K562 (cell line): ENCODE measurements around the gene AGRP. TPM values are rescaled to one million over a fixed set of nuclear protein-coding genes. Genes with fewer than 3 reads are reported as not detected.

ENCODE experiments used
- CCNT2 ChIP-seq: IDR thresholded peaks from 2 replicates; pipeline ENCODE4 v1.6.1; 2011; ENCODE audit warnings: borderline replicate concordance, low read depth, mild to moderate bottlenecking, moderate library complexity, mixed read lengths, low read length; ENCODE audit not compliant: insufficient read length; ENCODE audit errors: extremely low read depth
- CTCF ChIP-seq, 3 experiments: IDR thresholded peaks in 2 of 3; conservative IDR thresholded peaks in 1 of 3; 2 replicates each; pipeline ENCODE4 v1.5.1; 2011 to 2012; ENCODE audit warnings: low read length in 3 of 3, mild to moderate bottlenecking in 3 of 3, control low read depth in 2 of 3, improper control_type of control experiment in 1 of 3, inconsistent platforms in 1 of 3, low read depth in 1 of 3, mixed read lengths in 1 of 3, moderate library complexity in 1 of 3; ENCODE audit not compliant: insufficient read depth in 2 of 3
- E2F4 ChIP-seq: sonication (generic); formaldehyde crosslinking; IDR thresholded peaks from 2 replicates; pipeline ENCODE4 v1.8.0; 2022; ENCODE audit warnings: mild to moderate bottlenecking, low read depth, missing genetic modification reagents
- EGR1 ChIP-seq: fragments of 450-650 bp; conservative IDR thresholded peaks from 2 replicates; pipeline ENCODE4 v1.6.1; 2017; ENCODE audit warnings: mild to moderate bottlenecking
- FOSL1 ChIP-seq: fragments of 200-800 bp; sonication (Bioruptor generic); conservative IDR thresholded peaks from 2 replicates; pipeline ENCODE4 v1.6.1; 2016; ENCODE audit warnings: missing genetic modification characterization, missing compliant biosample characterization
- HLTF ChIP-seq: fragments of 450-650 bp; IDR thresholded peaks from 2 replicates; pipeline ENCODE4 v1.6.1; 2016
- MAFK ChIP-seq: IDR thresholded peaks from 2 replicates; pipeline ENCODE4 v1.6.1; 2011; ENCODE audit warnings: low read length, improper control_type of control experiment
- MEF2D ChIP-seq: conservative IDR thresholded peaks from 2 replicates; pipeline ENCODE4 v1.6.1; 2016; ENCODE audit warnings: low read depth, missing genetic modification characterization, missing compliant biosample characterization
- MXD1 ChIP-seq: fragments of 250-450 bp; sonication (Bioruptor Pico); IDR thresholded peaks from 2 replicates; pipeline ENCODE4 v1.8.0; 2021; ENCODE audit warnings: borderline replicate concordance, mild to moderate bottlenecking, moderate library complexity; ENCODE audit not compliant: poor library complexity, severe bottlenecking
- NFYB ChIP-seq: IDR thresholded peaks from 2 replicates; pipeline ENCODE4 v1.6.1; 2011; ENCODE audit warnings: mild to moderate bottlenecking, moderate library complexity; ENCODE audit not compliant: insufficient read length; ENCODE audit errors: extremely low read depth
- RBM25 ChIP-seq: fragments of 200-400 bp; formaldehyde crosslinking; IDR thresholded peaks from 2 replicates; pipeline ENCODE4 v1.6.1; 2018; ENCODE audit warnings: low read length, low read depth, moderate library complexity; ENCODE audit not compliant: severe bottlenecking
- SRF ChIP-seq, 2 experiments: fragments of 250-450, 450-650 bp in 1 of 2; sonication (Bioruptor Pico) in 1 of 2; sonication (generic) in 1 of 2; formaldehyde crosslinking; IDR thresholded peaks; 2 replicates each; pipeline versions ENCODE4 v1.5.0 to v1.5.1; 2020 to 2022; ENCODE audit warnings: mild to moderate bottlenecking in 1 of 2, missing genetic modification reagents in 1 of 2
- ZEB2 ChIP-seq: fragments of 450-650 bp; IDR thresholded peaks from 2 replicates; pipeline ENCODE4 v1.6.1; 2016
- ZNF165 ChIP-seq: fragments of 250-450 bp; sonication (Bioruptor Pico); IDR thresholded peaks from 2 replicates; pipeline ENCODE4 v1.4.0; 2020; ENCODE audit warnings: borderline replicate concordance
- ZNF586 ChIP-seq: fragments of 450-650 bp; formaldehyde crosslinking; conservative IDR thresholded peaks from 2 replicates; pipeline ENCODE4 v1.4.0; 2020; ENCODE audit warnings: mild to moderate bottlenecking, moderate library complexity
- ZNF668 ChIP-seq: fragments of 250-450 bp; sonication (Bioruptor Pico); IDR thresholded peaks from 2 replicates; pipeline ENCODE4 v1.8.0; 2022; ENCODE audit warnings: mild to moderate bottlenecking, inconsistent platforms
- ZZZ3 ChIP-seq: fragments of 450-650 bp; IDR thresholded peaks from 2 replicates; pipeline ENCODE4 v1.6.1; 2016; ENCODE audit warnings: antibody characterized with exemption, mild to moderate bottlenecking, moderate library complexity
- polyA plus RNA-seq, 8 experiments: library from polyadenylated mRNA; depleted of rRNA in 4 of 8; stranded (reverse) in 5 of 8; unstranded in 3 of 8; fragments of >200 nt; fragmentation: Nextera tagmentation in 2 of 8; fragmentation: Illumina TruSeq in 1 of 8; extraction: Ambion mirVana in 2 of 8; extraction: Trizol in 1 of 8; gene quantifications; 2 replicates each; pipeline versions ENCODE4 v1.2.1 to v1.2.3, GENCODE V29; 2011 to 2014; ENCODE audit warnings: inconsistent platforms in 1 of 8, missing spikeins in 1 of 8
- total RNA-seq, 7 experiments: library from RNA; depleted of rRNA in 6 of 7; stranded (reverse); fragments of >200 nt in 6 of 7; fragmentation: Illumina TruSeq in 2 of 7; extraction: Trizol in 2 of 7; gene quantifications; 2 replicates each; pipeline versions ENCODE4 v1.2.1 to v1.2.3, GENCODE V29; 2011 to 2021; ENCODE audit warnings: low replicate concordance in 1 of 7
- TF ChIP-seq, protein P1 (sequence below): sonication (generic); formaldehyde crosslinking; IDR thresholded peaks from 2 replicates; pipeline ENCODE4 v1.8.0; 2022; ENCODE audit warnings: mild to moderate bottlenecking, missing genetic modification reagents
- TF ChIP-seq, protein P2 (sequence below), 3 experiments: fragments of 200-800 bp in 1 of 3; sonication (Bioruptor generic) in 1 of 3; sonication (generic) in 1 of 3; formaldehyde crosslinking in 1 of 3; IDR thresholded peaks; 2 replicates each; pipeline versions ENCODE4 v1.6.1 to v1.8.0; 2016 to 2022; ENCODE audit warnings: mild to moderate bottlenecking in 2 of 3, missing compliant biosample characterization in 2 of 3, missing genetic modification characterization in 2 of 3, missing genetic modification reagents in 1 of 3

AGRP gene
- total and polyA plus RNA-seq, 9 of the 15 experiments (the other 6 are each of a cell fraction or from before 2014, with no cell fraction given), result not detected

- no peak for TF ChIP-seq ZNF668 (CRISPR knock-in tag)
- no peak for TF ChIP-seq CCNT2
- TF ChIP-seq, protein P1, sequence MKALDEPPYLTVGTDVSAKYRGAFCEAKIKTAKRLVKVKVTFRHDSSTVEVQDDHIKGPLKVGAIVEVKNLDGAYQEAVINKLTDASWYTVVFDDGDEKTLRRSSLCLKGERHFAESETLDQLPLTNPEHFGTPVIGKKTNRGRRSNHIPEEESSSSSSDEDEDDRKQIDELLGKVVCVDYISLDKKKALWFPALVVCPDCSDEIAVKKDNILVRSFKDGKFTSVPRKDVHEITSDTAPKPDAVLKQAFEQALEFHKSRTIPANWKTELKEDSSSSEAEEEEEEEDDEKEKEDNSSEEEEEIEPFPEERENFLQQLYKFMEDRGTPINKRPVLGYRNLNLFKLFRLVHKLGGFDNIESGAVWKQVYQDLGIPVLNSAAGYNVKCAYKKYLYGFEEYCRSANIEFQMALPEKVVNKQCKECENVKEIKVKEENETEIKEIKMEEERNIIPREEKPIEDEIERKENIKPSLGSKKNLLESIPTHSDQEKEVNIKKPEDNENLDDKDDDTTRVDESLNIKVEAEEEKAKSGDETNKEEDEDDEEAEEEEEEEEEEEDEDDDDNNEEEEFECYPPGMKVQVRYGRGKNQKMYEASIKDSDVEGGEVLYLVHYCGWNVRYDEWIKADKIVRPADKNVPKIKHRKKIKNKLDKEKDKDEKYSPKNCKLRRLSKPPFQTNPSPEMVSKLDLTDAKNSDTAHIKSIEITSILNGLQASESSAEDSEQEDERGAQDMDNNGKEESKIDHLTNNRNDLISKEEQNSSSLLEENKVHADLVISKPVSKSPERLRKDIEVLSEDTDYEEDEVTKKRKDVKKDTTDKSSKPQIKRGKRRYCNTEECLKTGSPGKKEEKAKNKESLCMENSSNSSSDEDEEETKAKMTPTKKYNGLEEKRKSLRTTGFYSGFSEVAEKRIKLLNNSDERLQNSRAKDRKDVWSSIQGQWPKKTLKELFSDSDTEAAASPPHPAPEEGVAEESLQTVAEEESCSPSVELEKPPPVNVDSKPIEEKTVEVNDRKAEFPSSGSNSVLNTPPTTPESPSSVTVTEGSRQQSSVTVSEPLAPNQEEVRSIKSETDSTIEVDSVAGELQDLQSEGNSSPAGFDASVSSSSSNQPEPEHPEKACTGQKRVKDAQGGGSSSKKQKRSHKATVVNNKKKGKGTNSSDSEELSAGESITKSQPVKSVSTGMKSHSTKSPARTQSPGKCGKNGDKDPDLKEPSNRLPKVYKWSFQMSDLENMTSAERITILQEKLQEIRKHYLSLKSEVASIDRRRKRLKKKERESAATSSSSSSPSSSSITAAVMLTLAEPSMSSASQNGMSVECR (CRISPR knock-in tag), result 0 out of 2 replicates have a peak, but pooled peaks have one; percentile 18
- peak; percentile 46; the same call in 1 of the 2 replicates for TF ChIP-seq MAFK
- no peak for TF ChIP-seq HLTF
- no peak for TF ChIP-seq ZEB2
- no peak for TF ChIP-seq ZNF586 (CRISPR knock-in tag)
- TF ChIP-seq, protein P2, sequence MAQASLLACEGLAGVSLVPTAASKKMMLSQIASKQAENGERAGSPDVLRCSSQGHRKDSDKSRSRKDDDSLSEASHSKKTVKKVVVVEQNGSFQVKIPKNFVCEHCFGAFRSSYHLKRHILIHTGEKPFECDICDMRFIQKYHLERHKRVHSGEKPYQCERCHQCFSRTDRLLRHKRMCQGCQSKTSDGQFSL (CRISPR knock-in tag; IDR thresholded peaks at IDR 0.05), result no peak
- TF ChIP-seq, protein P2 (tag; IDR thresholded peaks at IDR 0.05), result no peak
- TF ChIP-seq RBM25, result peak; percentile 60
- TF ChIP-seq MXD1 (CRISPR knock-in tag), result no peak
- no peak for TF ChIP-seq SRF (CRISPR knock-in tag; IDR thresholded peaks at IDR 0.05)
- TF ChIP-seq CTCF (IDR thresholded peaks at IDR 0.05 in 2 of 3, conservative IDR thresholded peaks at IDR 0.05 in 1 of 3; ENCODE audit: insufficient read depth in 2 of 3, low read depth in 1 of 3, low read length in 3 of 3), result peak; percentile 76 to 91 (median 79)
- TF ChIP-seq NFYB, result no peak
- TF ChIP-seq EGR1, result no peak
- TF ChIP-seq MEF2D, result no peak
- no peak for TF ChIP-seq E2F4
- TF ChIP-seq FOSL1 (tag), result peak; percentile 21; the same call in 1 of the 2 replicates
- TF ChIP-seq ZNF165 (CRISPR knock-in tag), result no peak
- TF ChIP-seq ZZZ3, result no peak
Measured at GRCh38 chr16:67514382-67514828, 31.1 kb upstream of the AGRP start (continued).
